IMR-90 (cell line): ENCODE results near the gene EPB41L1. TPM values are rescaled to one million over a fixed set of nuclear protein-coding genes. Genes with fewer than 3 reads are reported as not detected.

Experiments used
- ATAC-seq: fragments of 200-7000 bp; cut with Tn5 transposase; 2 replicates; pipeline ENCODE4 v1.9.1; 2020; ENCODE audit warnings: low read depth, mild to moderate bottlenecking, moderate library complexity
- BruUV-seq: library from RNA; stranded (reverse); fragments of 400-500 nt; replicated peaks from 2 replicates; lab custom pipeline; 2021; lab: Mats Ljungman, UMichigan
- CTCF ChIA-PET: fragments of 300-600 bp; formaldehyde crosslinking; extraction: SDS; loops from one replicate; lab custom pipeline; 2021; ENCODE audit warnings: antibody characterized with exemption; lab: Yijun Ruan, JAX
- POLR2A ChIA-PET: fragments of 300-600 bp; sonication (Branson Sonifier 250); formaldehyde crosslinking; loops from one replicate; lab custom pipeline; 2022; ENCODE audit warnings: antibody characterized with exemption; ENCODE audit not compliant: unreplicated experiment; lab: Charles Lee
- DNase-seq: peaks from one replicate; pipeline ENCODE4 v3.0.0; 2013
- H2AFZ ChIP-seq: replicated peaks from 2 replicates; pipeline ENCODE3; 2013; ENCODE audit warnings: low read length, mild to moderate bottlenecking; ENCODE audit not compliant: poor library complexity
- H2AK5ac ChIP-seq: 2 replicates; pipeline ENCODE4 v1.6.1; 2013; ENCODE audit warnings: low read depth, low read length, inconsistent platforms
- H2AK9ac ChIP-seq: replicated peaks from 2 replicates; pipeline ENCODE3; 2013; ENCODE audit warnings: mild to moderate bottlenecking, low read depth, low read length, moderate library complexity; ENCODE audit not compliant: poor library complexity
- H2BK120ac ChIP-seq: 2 replicates; pipeline ENCODE4 v1.6.1; 2013; ENCODE audit warnings: low read depth, low read length, inconsistent platforms
- H2BK15ac ChIP-seq: 3 replicates; pipeline ENCODE4 v1.6.1; 2013; ENCODE audit warnings: low read depth, low read length, inconsistent platforms
- H2BK20ac ChIP-seq: 2 replicates; pipeline ENCODE4 v1.6.1; 2013; ENCODE audit warnings: low read depth, mild to moderate bottlenecking, inconsistent platforms, low read length, moderate library complexity
- H2BK5ac ChIP-seq: 2 replicates; pipeline ENCODE4 v1.6.1; 2013; ENCODE audit warnings: mild to moderate bottlenecking, low read depth, low read length, inconsistent platforms; ENCODE audit not compliant: poor library complexity, severe bottlenecking
- H3K14ac ChIP-seq: replicated peaks from 2 replicates; pipeline ENCODE4 v1.6.1; 2013; ENCODE audit warnings: low read depth, low read length, inconsistent platforms
- H3K18ac ChIP-seq: 2 replicates; pipeline ENCODE4 v1.6.1; 2013; ENCODE audit warnings: low read depth, low read length, control low read depth
- H3K23ac ChIP-seq: 2 replicates; pipeline ENCODE4 v1.6.1; 2013; ENCODE audit warnings: low read depth, low read length, inconsistent platforms
- H3K27ac ChIP-seq: 2 replicates; pipeline ENCODE4 v1.5.1; 2013; ENCODE audit warnings: mild to moderate bottlenecking, control low read depth, low read length; ENCODE audit not compliant: insufficient read depth
- H3K27me3 ChIP-seq: 2 replicates; pipeline ENCODE4 v1.6.1; 2013; ENCODE audit warnings: low read length; ENCODE audit not compliant: control insufficient read depth, insufficient read depth
- H3K36me3 ChIP-seq: 2 replicates; pipeline ENCODE4 v1.6.1; 2013; ENCODE audit warnings: low read length, mixed read lengths; ENCODE audit not compliant: control insufficient read depth, insufficient read depth
- H3K4ac ChIP-seq: 2 replicates; pipeline ENCODE4 v1.6.1; 2013; ENCODE audit warnings: low read depth, low read length, inconsistent platforms
- H3K4me1 ChIP-seq: 2 replicates; pipeline ENCODE4 v1.6.1; 2013; ENCODE audit warnings: low read length, mixed read lengths; ENCODE audit not compliant: control insufficient read depth, insufficient read depth
- H3K4me2 ChIP-seq: 2 replicates; pipeline ENCODE4 v1.6.1; 2013; ENCODE audit warnings: low read depth, mild to moderate bottlenecking, control low read depth, low read length, moderate library complexity
- H3K4me3 ChIP-seq: 2 replicates; pipeline ENCODE4 v1.5.1; 2013; ENCODE audit warnings: low read depth, mild to moderate bottlenecking, control low read depth, low read length, moderate library complexity; ENCODE audit not compliant: insufficient read depth
- H3K56ac ChIP-seq: 2 replicates; pipeline ENCODE4 v1.6.1; 2013; ENCODE audit warnings: low read length, inconsistent platforms; ENCODE audit not compliant: insufficient read depth; ENCODE audit errors: extremely low read depth
- H3K79me1 ChIP-seq, 2 experiments: 2 replicates each; pipeline ENCODE4 v1.6.1; 2013; ENCODE audit warnings: low read length in 2 of 2, inconsistent platforms in 1 of 2, low read depth in 1 of 2
- H3K9ac ChIP-seq: 2 replicates; pipeline ENCODE4 v1.6.1; 2013; ENCODE audit warnings: low read depth, low read length, control low read depth
- H3K9me1 ChIP-seq: 2 replicates; pipeline ENCODE4 v1.6.1; 2013; ENCODE audit warnings: low read length, inconsistent platforms; ENCODE audit not compliant: insufficient read depth
- H3K9me3 ChIP-seq: 2 replicates; pipeline ENCODE4 v1.6.1; 2013; ENCODE audit warnings: low read length; ENCODE audit not compliant: control insufficient read depth, insufficient read depth
- H4K20me1 ChIP-seq: 2 replicates; pipeline ENCODE4 v1.6.1; 2013; ENCODE audit warnings: low read length, inconsistent platforms; ENCODE audit not compliant: insufficient read depth
- H4K5ac ChIP-seq: 2 replicates; pipeline ENCODE4 v1.6.1; 2013; ENCODE audit warnings: mild to moderate bottlenecking, low read depth, low read length, control low read depth
- H4K8ac ChIP-seq, 2 experiments: 2 replicates each; pipeline ENCODE4 v1.6.1; 2013; ENCODE audit warnings: low read depth in 2 of 2, low read length in 2 of 2, control low read depth in 1 of 2, inconsistent platforms in 1 of 2
- H4K91ac ChIP-seq: 2 replicates; pipeline ENCODE4 v1.6.1; 2013; ENCODE audit warnings: low read depth, low read length, inconsistent platforms; ENCODE audit not compliant: insufficient read depth
- MAFK ChIP-seq: IDR thresholded peaks from 2 replicates; pipeline ENCODE4 v1.6.1; 2012; ENCODE audit warnings: low read depth, low read length, improper control_type of control experiment
- MAZ ChIP-seq: IDR thresholded peaks from 2 replicates; pipeline ENCODE4 v1.6.1; 2012; ENCODE audit warnings: low read depth, mild to moderate bottlenecking, low read length, improper control_type of control experiment, moderate library complexity, borderline replicate concordance
- POLR2A ChIP-seq: IDR thresholded peaks from 2 replicates; pipeline ENCODE4 v1.6.1; 2012; ENCODE audit warnings: mild to moderate bottlenecking, low read depth, low read length
- RAD21 ChIP-seq: IDR thresholded peaks from 2 replicates; pipeline ENCODE4 v1.6.1; 2012; ENCODE audit warnings: low read length, improper control_type of control experiment
- WGBS, 2 experiments: methylation state at CpG; one replicate each; pipeline versions ENCODE4 v1.1.5 to v1.1.7; 2013; ENCODE audit warnings: missing lambda C conversion rate in 2 of 2; ENCODE audit not compliant: insufficient read length in 1 of 2; ENCODE audit errors: extremely low coverage in 2 of 2; 5-methylcytosine and 5-hydroxymethylcytosine counted together
- dilution Hi-C: fragments of 300-500 bp; cut with HindIII; formaldehyde crosslinking; loops from one replicate; pipeline ENCODE4 v1.14.3; 2018; ENCODE audit warnings: low sequenced_read_pairs; ENCODE audit not compliant: unreplicated experiment
- in situ Hi-C: fragments of 300-500 bp; cut with MboI; formaldehyde crosslinking; loops from 3 replicates; pipeline ENCODE4 v1.14.3; 2019; ENCODE audit warnings: low sequenced_read_pairs, inconsistent platforms, mixed read lengths
- intact Hi-C: fragments of 100-400 bp; cut with micrococcal nuclease; formaldehyde crosslinking; loops from 2 replicates; pipeline ENCODE4 v1.10.0; 2022
- polyA plus RNA-seq, 3 experiments: library from polyadenylated mRNA; depleted of rRNA; stranded (reverse); fragments of >200 nt; gene quantifications; 2 replicates each; pipeline ENCODE4 v1.2.3, GENCODE V29; 2012; ENCODE audit warnings: low replicate concordance in 1 of 3
- total RNA-seq: library from RNA; depleted of rRNA; stranded (reverse); fragments of >200 nt; gene quantifications from 2 replicates; pipeline ENCODE4 v1.2.3, GENCODE V29; 2012

EPB41L1 gene
- total and polyA plus RNA-seq, 2 of the 4 experiments (the other 2 are of a cell fraction): 12.5 to 33.7 TPM

DNA sequence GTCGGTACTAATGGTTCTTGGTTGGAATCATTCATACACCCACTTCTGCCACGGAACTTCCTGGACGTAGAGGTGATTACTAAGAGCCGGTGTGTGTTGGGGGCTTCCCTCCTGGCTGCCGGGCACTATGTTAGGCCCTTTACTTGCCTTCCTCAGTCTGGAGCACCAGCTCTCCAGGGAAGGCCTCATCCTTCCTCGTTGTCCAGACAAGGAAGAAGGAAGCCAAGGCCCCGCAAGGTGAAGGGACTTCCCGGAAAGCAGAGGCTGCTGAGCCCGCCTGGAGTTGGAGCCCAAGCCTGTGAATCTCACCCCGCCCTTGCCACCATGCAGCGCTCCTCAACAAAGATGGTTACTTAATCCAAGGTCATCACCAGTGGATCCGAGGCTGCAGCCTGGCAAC, 107.9 kb downstream of the EPB41L1 start:
- Histone ChIP-seq H2BK15ac (no peak overlapping the region), H4K5ac (no peak overlapping the region), H3K27ac (no peak overlapping the region), H3K4me3 (no peak overlapping the region), H3K9ac (no peak overlapping the region), H3K9me1 (no peaks in the 10 kb centered on the region), H4K91ac (no peak overlapping the region), H3K18ac (no peak overlapping the region), H3K9me3 (no peaks in the 10 kb centered on the region), H3K79me1 (no peaks in the 10 kb centered on the region), H4K8ac (no peak overlapping the region), H4K20me1 (no peaks in the 10 kb centered on the region), H3K14ac (no peak overlapping the region), H2BK20ac (no peak overlapping the region), H3K4me1 (no peaks in the 10 kb centered on the region), H2AK9ac (no peak overlapping the region), H2AK5ac (no peak overlapping the region), H2AFZ (no peak overlapping the region), H3K4me2 (no peak overlapping the region), H3K23ac (no peak overlapping the region), H2BK5ac (no peak overlapping the region), H3K56ac (no peak overlapping the region), H3K4ac (no peak overlapping the region), H3K36me3 (no peaks in the 10 kb centered on the region; the same call in 1 of the 2 replicates), H3K27me3 (peaks cover 16% of the 10 kb centered on the region), H2BK120ac (no peak overlapping the region)
- no TSS peak for BruUV-seq
- DNase-seq (no peak), ATAC-seq (no peak)
- intact Hi-C loops (no loop called here), in situ Hi-C loops (no loop called here), dilution Hi-C loops (no loop called here)
- 87% methylated on average over 4 of the region's 12 CpGs; no CpG with 5 or more reads in 1 of the 2 experiments for WGBS, 2 experiments
- no peak for TF ChIP-seq RAD21
- TF ChIP-seq MAFK: no peak
- TF ChIP-seq MAZ: no peak
- TF ChIP-seq POLR2A: no peak
- CTCF ChIA-PET: no interaction called here
- POLR2A ChIA-PET: no interaction called here
